ENCODE measurements around the gene ACVR2A. TPM values are rescaled to one million over a fixed set of nuclear protein-coding genes. Genes with fewer than 3 reads are reported as not detected.

Gene ACVR2A
- total and polyA plus RNA-seq, 4 experiments from 2014 or later = 8.4 to 22.9 (median 15.7) TPM

Other genes with a start within 250 kb of the ACVR2A start
- gene ORC4, start 175.7 kb downstream of the ACVR2A start, total RNA-seq = 10 to 100 TPM; 59.4 to 60.1 TPM
- 10 to 100 TPM; 42.9 to 52.7 TPM for gene ORC4, start 175.7 kb downstream of the ACVR2A start, polyA plus RNA-seq
- 10 to 100 TPM; 52.5 to 64.5 TPM for gene MBD5, start 176.1 kb downstream of the ACVR2A start, total RNA-seq
- gene MBD5, start 176.1 kb downstream of the ACVR2A start, polyA plus RNA-seq = 10 to 100 TPM in 1 of 2 donors, 1 to 10 TPM in 1; 3.1 to 15.4 TPM